HepG2 (cell line): Measurements from ENCODE around the gene LCLAT1. TPM values are rescaled to one million over a fixed set of nuclear protein-coding genes. Genes with fewer than 3 reads are reported as not detected.

Experiments
- CSRNP1 ChIP-seq: sonication (generic); formaldehyde crosslinking; IDR thresholded peaks from 2 replicates; pipeline ENCODE4 v1.8.1; 2023; ENCODE audit warnings: mild to moderate bottlenecking, missing genetic modification reagents
- GRHL1 ChIP-seq: sonication (generic); formaldehyde crosslinking; conservative IDR thresholded peaks from 2 replicates; pipeline ENCODE4 v1.8.0; 2022; ENCODE audit warnings: missing genetic modification reagents
- HHEX ChIP-seq: IDR thresholded peaks from 2 replicates; pipeline ENCODE4 v1.6.1; 2016; ENCODE audit warnings: control low read depth
- PAWR ChIP-seq: sonication (generic); formaldehyde crosslinking; IDR thresholded peaks from 2 replicates; pipeline ENCODE4 v1.4.0; 2020; ENCODE audit warnings: missing genetic modification reagents, mild to moderate bottlenecking, borderline replicate concordance
- RERE ChIP-seq: IDR thresholded peaks from 2 replicates; pipeline ENCODE4 v1.6.1; 2016; ENCODE audit warnings: low read depth, missing genetic modification reagents, missing compliant biosample characterization
- SIN3A ChIP-seq: IDR thresholded peaks from 2 replicates; pipeline ENCODE4 v1.6.1; 2011; ENCODE audit warnings: low read depth, mild to moderate bottlenecking, control low read depth, low read length, borderline replicate concordance
- ZBED4 ChIP-seq: sonication (generic); formaldehyde crosslinking; IDR thresholded peaks from 2 replicates; pipeline ENCODE4 v1.4.0; 2020; ENCODE audit warnings: missing genetic modification reagents, borderline replicate concordance
- ZNF615 ChIP-seq: sonication (generic); formaldehyde crosslinking; IDR thresholded peaks from 2 replicates; pipeline ENCODE4 v1.5.0; 2020; ENCODE audit warnings: mild to moderate bottlenecking, missing genetic modification reagents, borderline replicate concordance
- ZNF75D ChIP-seq: sonication (generic); formaldehyde crosslinking; IDR thresholded peaks from 2 replicates; pipeline ENCODE4 v1.8.1; 2023; ENCODE audit warnings: missing genetic modification reagents, mild to moderate bottlenecking, borderline replicate concordance
- ZSCAN29 ChIP-seq: sonication (generic); formaldehyde crosslinking; conservative IDR thresholded peaks from 2 replicates; pipeline ENCODE4 v1.4.0; 2020; ENCODE audit warnings: mild to moderate bottlenecking, missing genetic modification reagents
- ZXDC ChIP-seq: sonication (generic); formaldehyde crosslinking; IDR thresholded peaks from 2 replicates; pipeline ENCODE4 v1.5.0; 2020; ENCODE audit warnings: mild to moderate bottlenecking, missing genetic modification reagents
- polyA plus RNA-seq, 8 experiments: library from polyadenylated mRNA; depleted of rRNA in 3 of 8; stranded (reverse) in 7 of 8; unstranded in 1 of 8; fragments of >200 nt; fragmentation: Illumina TruSeq in 4 of 8; extraction: Trizol in 4 of 8; gene quantifications; 2 replicates each; pipeline versions ENCODE4 v1.2.1 to v1.2.3, GENCODE V29; 2011 to 2016; ENCODE audit warnings: low read depth in 4 of 8, missing spikeins in 1 of 8, mixed read lengths in 1 of 8; ENCODE audit not compliant: insufficient read depth in 1 of 8
- total RNA-seq, 5 experiments: library from RNA; depleted of rRNA; stranded (reverse); fragments of >200 nt; fragmentation: Illumina TruSeq; extraction: Trizol; gene quantifications; 2 replicates each; pipeline ENCODE4 v1.2.3, GENCODE V29; 2016; ENCODE audit warnings: low read depth in 1 of 5

The LCLAT1 gene
- total and polyA plus RNA-seq, 2 of the 13 experiments (the other 11 are each of a cell fraction or from before 2014, with no cell fraction given), result 18.0 to 28.0 TPM

GRCh38 chr2:30447149-30448045 is at the start of gene LCLAT1 (continued):
- TF ChIP-seq PAWR (peak; percentile 93; the same call in 1 of the 2 replicates), ZBED4 (no peak), ZNF75D (CRISPR knock-in tag) (peak; percentile 91; the same call in 1 of the 2 replicates), GRHL1 (no peak; the same call in 1 of the 2 replicates), HHEX (no peak), ZSCAN29 (CRISPR knock-in tag) (no peak), ZNF615 (CRISPR knock-in tag) (peak; percentile 85), SIN3A (peak; percentile 89; the same call in 1 of the 2 replicates), ZXDC (CRISPR knock-in tag) (peak; percentile 98), RERE (CRISPR knock-in tag) (no peak), CSRNP1 (CRISPR knock-in tag) (peak; percentile 95)
